T47D (cell line): Measurements from ENCODE around the gene RPL29.

ENCODE experiments used
- DNase-seq, 2 experiments: peaks; one replicate each; pipeline versions ENCODE4 v3.0.0 to v3.0.0-alpha.2; 2011 to 2012; ENCODE audit warnings: low read depth in 1 of 2, low spot score in 1 of 2
- JUND ChIP-seq: IDR thresholded peaks from 2 replicates; pipeline ENCODE4 v1.6.1; 2012; ENCODE audit warnings: low read depth
- in situ Hi-C: cut with HindIII; loops from 2 replicates; pipeline ENCODE4 v1.10.0; 2016; ENCODE audit warnings: low sequenced_read_pairs, low pct_unique_long_range_greater_than_20kb

RPL29 gene

GRCh38 chr3:51946796-51947195 lies 48.9 kb downstream of the RPL29 start:
- no peak for DNase-seq
- in situ Hi-C loops, result no loop called here
- TF ChIP-seq JUND, result no peak

DNA sequence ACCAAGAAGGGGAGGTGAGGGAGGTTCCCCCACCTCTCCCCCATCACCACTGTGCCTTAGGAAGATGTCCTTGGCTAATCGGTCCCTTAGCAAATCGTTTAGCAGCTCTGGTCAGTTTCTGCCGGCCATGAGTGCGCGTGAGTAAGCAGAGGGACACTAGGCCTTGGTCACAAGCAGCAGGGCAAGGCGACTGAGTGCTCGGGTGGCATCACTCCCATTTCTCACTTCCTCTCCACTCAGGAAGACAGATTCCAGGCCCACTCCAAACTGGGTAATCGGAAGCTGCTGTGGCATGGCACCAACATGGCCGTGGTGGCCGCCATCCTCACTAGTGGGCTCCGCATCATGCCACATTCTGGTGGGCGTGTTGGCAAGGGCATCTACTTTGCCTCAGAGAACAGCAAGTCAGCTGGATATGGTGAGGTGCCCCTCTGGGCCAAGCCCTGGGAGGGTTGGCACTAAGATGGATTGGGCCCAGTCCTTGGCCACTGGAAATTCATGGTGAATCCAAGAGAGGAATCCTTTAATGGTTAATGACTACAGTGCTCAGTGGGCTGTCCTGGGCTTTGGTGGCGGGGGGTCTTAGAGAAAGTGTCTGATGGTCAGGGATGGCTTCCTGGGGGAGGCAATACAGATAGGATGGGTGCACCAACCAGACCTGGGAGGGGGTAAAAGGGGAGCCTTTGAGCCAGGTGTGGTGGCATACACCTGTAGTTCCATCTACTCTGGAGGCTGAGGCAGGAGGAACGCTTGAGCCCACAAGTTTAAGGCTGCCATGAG lies 49.6 kb downstream of the RPL29 start:
- TF ChIP-seq JUND, result no peak
- in situ Hi-C loops, result no loop called here
- no peak for DNase-seq

DNA sequence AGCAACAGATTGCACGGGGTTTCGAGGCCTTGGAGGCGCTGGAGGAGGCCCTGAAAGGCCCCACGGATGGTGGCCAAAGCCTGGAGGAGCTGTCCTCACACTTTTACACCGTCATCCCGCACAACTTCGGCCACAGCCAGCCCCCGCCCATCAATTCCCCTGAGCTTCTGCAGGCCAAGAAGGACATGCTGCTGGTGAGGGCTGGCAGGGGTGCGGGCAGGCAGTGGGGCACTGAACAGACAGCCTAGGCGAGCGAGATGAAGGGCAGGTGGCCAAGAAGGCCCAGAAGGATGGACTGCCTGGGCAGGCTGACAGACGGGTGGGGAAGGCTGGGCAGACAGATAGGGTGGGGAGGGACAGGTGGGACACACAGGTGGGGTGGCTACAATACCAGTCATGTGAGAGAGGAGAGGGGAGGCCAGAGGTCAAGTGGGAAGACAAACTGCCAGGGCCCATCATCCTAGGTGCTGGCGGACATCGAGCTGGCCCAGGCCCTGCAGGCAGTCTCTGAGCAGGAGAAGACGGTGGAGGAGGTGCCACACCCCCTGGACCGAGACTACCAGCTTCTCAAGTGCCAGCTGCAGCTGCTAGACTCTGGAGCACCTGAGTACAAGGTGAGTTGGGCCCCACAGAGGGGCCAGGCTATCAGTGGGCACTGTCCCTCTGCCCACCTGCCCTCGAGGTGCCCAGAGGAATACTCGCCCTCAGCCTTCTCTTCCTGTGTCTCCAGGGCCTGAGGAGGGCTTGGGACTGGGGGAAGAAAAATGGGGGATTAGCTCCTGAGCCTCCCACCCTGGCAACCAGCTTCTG lies 50.5 kb downstream of the RPL29 start:
- no peak for TF ChIP-seq JUND
- no peak for DNase-seq
- in situ Hi-C loops, result no loop called here

- in situ Hi-C loops, result no loop called here
- no peak for DNase-seq
- TF ChIP-seq JUND, result no peak
These were observed 51.2 kb downstream of the RPL29 start for GRCh38 chr3:51944451-51945021.
